ENCODE data around the gene HLA-DRA. TPM values are rescaled to one million over a fixed set of nuclear protein-coding genes. Genes with fewer than 3 reads are reported as not detected.
"Not testable (repeated sequence)": the region's sequence is repeated elsewhere in the genome, so short reads cannot be mapped to it uniquely, and the experiment has no call there.

The HLA-DRA gene
- total RNA-seq, 1 experiment from 2014 or later: not detected

DNA sequence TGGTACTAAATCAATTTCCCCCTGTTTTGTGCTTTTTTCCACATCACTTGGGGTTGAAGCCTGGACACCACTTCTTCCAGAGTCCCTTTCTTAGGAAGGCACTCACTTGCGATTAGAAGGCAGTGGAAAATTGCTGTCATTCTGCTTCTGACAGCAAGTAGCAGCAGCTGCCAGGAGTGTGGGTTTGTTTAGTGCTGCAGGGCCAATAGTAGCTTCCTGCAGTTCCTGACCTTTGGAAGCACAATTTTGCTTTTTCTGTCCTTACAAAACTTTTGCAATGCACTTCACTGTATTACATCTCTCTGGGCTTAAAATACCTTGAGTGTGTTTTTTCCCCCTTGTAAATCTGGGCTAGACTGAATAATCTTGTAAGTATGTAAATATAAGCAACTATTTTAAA is 12.5 kb upstream of the HLA-DRA start:
- in situ Hi-C loops (cut with HindIII; ENCODE audit: low pct_unique_long_range_greater_than_20kb, low sequenced_read_pairs): no loop called here
- no peak for DNase-seq (ENCODE audit: low read depth)

DNA sequence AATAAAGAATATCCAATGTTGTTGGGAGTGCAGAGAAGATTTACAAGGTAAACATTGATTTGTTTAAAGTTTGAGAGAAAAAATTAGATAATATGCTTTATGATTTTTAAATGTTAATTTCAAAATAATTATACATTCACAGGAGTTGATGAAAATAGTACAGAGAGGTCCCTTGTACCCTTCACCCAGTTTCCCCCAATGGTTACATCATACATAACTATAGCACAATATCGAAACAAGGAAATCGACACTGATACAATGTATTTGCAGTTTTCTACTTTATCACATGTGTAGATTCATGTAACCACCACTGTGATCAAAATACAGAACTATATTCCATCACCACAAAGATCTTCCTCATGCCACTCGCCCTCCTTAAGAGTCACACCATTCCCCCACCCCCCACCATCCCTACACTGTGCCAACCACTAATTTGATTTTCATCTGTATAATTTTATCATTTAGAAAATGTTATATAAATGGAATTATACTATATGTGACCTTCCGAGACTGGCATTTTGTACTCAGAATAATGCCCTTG is 11.7 kb upstream of the HLA-DRA start:
- in situ Hi-C loops (cut with HindIII; ENCODE audit: low pct_unique_long_range_greater_than_20kb, low sequenced_read_pairs): no loop called here
- no peak for DNase-seq (ENCODE audit: low read depth)

DNA sequence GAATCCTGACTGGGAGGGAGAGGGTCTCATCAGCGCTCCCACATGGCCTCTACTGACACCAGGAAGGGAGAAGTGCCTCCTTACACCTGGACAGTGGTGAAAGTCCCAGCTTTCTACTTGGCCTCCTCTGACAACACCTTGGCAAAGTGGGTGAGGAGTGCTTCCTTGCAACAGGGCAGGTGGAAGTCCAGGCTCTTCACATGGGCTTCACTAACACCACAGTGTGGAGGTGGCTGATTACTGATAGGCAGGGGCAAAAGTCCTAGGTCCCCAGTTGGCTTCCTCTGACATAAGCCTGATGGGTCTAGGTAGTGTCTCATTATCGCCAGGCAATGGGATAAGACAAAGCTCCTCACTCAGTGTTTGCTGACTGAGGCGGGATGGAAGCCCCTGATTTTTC is 9.5 kb upstream of the HLA-DRA start:
- DNase-seq (ENCODE audit: low read depth): no peak
- in situ Hi-C loops (cut with HindIII; ENCODE audit: low pct_unique_long_range_greater_than_20kb, low sequenced_read_pairs): no loop called here

DNA sequence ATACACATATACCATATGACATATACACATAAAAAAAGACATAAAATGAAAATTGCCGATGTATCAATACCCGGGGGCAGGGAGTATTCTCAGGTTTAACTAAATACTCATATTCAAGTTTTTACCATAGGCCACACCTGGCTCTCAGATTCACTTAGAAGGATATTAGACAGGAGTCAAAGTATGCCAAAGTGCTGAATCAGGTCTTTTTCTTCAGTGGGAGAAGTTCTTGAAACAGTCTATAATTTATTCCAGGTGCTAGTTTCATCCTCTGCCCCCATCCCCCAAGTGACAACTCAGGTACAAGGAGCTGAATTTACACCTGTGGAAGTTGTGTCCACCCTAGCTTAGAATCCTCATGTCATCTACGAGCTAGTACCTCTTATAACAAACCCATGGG is 8.5 kb upstream of the HLA-DRA start:
- in situ Hi-C loops (cut with HindIII; ENCODE audit: low pct_unique_long_range_greater_than_20kb, low sequenced_read_pairs): no loop called here
- DNase-seq (ENCODE audit: low read depth): no peak

DNA sequence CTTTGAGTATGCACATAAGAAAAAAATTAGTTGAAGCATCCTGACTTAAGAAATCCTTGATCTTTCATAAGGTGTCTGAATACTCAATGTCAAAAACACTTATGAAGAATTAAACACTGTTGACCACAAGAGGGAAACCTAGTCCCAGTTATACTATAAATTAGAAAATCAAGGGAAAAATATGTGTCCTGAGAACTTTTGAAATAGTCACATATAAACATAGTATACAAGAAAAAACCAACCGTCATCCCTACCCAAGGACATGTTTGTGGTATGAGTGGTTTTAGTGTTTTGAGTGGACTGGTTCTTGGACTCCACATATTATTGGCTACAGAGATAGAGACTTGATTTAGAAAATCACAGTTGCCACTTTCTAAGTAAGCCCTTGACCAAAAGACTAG is 7.6 kb upstream of the HLA-DRA start:
- in situ Hi-C loops (cut with HindIII; ENCODE audit: low pct_unique_long_range_greater_than_20kb, low sequenced_read_pairs): no loop called here
- peak; percentile 22 for DNase-seq (ENCODE audit: low read depth)

DNA sequence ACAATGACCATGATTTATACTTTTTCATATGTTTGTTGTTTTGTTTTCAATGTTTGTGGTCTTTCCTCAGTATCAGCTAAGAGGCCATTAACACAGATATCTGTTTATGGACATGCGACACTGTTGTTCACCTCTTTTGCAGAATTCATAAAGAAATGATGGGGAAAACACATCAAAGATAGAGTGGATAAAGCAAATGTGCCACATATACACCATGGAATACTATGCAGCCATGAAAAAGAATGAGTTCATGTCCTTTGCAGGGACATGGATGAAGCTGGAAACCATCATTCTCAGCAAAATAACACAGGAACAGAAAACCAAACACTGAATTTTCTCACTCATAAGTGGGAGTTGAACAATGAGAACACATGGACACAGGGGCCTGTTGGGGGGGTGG is 5.7 kb upstream of the HLA-DRA start:
- DNase-seq (ENCODE audit: low read depth); in situ Hi-C loops (cut with HindIII; ENCODE audit: low pct_unique_long_range_greater_than_20kb, low sequenced_read_pairs): not testable (repeated sequence)

DNA sequence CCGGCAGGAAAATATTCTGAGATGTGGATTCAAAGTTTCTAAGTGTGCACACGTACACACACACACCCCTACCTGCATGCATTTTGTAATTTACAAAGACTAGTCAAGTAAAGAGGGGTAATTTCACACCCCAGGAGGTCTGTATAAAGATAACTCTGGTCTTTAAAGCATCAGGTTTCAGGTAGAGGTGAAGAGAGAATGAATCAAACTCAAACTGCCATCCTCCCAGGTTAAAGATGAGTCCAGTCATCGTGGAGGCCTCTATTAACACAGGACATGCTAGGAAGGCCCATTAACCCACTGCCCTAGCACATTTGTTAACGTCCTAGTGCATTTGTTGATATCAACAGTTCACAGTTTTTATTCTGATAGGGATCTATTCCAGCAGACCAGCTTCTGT is 3.5 kb upstream of the HLA-DRA start:
- in situ Hi-C loops (cut with HindIII; ENCODE audit: low pct_unique_long_range_greater_than_20kb, low sequenced_read_pairs): no loop called here
- DNase-seq (ENCODE audit: low read depth): no peak

DNA sequence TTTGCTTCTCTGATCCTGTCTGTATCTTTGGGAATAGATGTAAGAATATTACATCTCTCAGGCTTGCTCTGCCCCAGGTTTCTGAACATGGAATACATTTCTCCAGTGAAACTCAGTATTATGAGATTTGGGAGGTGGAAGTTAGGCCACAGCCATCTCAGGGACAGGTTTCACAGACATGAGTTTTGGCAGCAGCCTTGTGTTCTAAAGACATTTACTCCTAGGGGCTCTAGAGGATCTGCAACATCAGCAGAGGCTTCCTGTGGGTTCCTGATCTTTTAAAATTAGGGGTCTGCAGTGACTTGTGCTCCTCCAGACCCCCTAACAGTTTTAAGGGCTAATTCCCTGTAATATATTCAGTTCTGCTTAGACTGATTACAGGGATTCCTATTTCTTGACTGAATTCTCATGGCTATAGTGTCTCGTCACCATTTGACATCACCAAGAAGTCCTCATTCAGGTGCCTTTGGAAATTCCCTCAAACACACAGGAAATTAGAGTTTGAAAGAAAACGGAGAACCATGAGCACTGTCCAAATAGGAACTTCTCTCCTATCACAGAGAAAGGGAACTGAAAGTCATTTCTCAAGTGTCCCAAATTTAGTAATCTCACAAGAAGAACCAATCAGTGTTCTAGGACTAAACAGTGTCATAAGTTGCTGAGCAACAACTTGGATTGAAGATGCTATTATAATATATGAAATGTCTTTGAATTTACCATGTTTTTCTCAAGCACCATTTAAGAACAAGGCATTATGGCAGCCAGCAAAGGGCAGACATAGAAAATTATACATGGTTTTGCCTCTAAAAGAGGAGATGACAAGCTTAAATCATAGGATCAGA is 2.5 kb upstream of the HLA-DRA start:
- no peak for DNase-seq (ENCODE audit: low read depth)
- in situ Hi-C loops (cut with HindIII; ENCODE audit: low pct_unique_long_range_greater_than_20kb, low sequenced_read_pairs): no loop called here

DNA sequence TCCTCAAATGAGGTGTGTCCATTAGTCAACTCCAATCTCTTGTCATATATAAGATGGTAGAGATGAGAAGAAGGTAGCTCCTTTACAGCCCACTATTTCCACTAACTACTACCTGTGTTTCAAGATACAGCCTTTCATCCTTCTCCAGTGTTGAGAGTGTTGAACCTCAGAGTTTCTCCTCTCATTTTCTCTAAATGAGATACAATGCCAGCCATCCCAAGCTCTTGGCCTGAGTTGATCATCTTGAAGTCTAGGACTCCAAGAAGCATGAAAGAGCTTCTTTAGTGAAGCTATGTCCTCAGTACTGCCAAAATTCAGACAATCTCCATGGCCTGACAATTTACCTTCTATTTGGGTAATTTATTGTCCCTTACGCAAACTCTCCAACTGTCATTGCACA is 548 bp upstream of the HLA-DRA start:
- DNase-seq (ENCODE audit: low read depth): no peak
- in situ Hi-C loops (cut with HindIII; ENCODE audit: low pct_unique_long_range_greater_than_20kb, low sequenced_read_pairs): no loop called here

DNA sequence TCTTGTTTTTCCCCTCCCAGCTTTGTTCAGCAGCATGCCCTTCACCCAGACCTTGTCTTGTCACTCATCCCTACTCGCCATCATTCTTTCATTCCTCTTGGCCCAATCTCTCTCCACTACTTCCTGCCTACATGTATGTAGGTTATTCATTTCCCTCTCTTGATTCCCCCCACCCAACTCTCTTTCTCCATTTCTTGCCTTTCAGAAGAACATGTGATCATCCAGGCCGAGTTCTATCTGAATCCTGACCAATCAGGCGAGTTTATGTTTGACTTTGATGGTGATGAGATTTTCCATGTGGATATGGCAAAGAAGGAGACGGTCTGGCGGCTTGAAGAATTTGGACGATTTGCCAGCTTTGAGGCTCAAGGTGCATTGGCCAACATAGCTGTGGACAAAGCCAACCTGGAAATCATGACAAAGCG is 2.6 kb downstream of the HLA-DRA start:
- in situ Hi-C loops (cut with HindIII; ENCODE audit: low pct_unique_long_range_greater_than_20kb, low sequenced_read_pairs): no loop called here
- no peak for DNase-seq (ENCODE audit: low read depth)

DNA sequence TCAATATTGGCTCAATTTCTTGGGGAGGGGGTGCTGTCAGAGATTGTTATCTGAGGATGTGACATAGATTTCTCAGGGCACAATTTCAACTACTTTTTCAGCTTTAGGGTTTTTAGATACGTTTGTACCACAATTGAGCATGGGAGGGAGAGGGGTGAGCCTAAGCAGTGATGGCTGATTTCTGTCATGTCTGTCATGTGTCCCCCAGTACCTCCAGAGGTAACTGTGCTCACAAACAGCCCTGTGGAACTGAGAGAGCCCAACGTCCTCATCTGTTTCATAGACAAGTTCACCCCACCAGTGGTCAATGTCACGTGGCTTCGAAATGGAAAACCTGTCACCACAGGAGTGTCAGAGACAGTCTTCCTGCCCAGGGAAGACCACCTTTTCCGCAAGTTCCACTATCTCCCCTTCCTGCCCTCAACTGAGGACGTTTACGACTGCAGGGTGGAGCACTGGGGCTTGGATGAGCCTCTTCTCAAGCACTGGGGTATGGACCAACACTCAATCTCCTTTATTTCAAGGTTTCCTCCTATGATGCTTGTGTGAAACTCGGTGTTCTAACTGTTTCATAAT is 3.4 kb downstream of the HLA-DRA start:
- in situ Hi-C loops (cut with HindIII; ENCODE audit: low pct_unique_long_range_greater_than_20kb, low sequenced_read_pairs): no loop called here
- DNase-seq (ENCODE audit: low read depth): no peak

DNA sequence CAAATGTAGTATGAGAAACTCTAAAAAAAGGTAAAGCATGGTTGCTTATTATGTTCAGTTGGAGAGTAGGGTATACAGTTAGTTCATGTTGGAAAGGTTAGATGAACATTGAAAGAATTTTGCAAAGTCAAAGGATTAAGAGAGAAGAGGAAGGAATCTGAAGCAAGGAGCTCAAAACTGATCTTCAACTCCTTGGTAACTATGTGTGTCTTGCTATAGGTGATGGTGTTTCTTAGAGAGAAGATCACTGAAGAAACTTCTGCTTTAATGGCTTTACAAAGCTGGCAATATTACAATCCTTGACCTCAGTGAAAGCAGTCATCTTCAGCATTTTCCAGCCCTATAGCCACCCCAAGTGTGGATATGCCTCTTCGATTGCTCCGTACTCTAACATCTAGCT is 4.7 kb downstream of the HLA-DRA start:
- in situ Hi-C loops (cut with HindIII; ENCODE audit: low pct_unique_long_range_greater_than_20kb, low sequenced_read_pairs): no loop called here
- no peak for DNase-seq (ENCODE audit: low read depth)

DNA sequence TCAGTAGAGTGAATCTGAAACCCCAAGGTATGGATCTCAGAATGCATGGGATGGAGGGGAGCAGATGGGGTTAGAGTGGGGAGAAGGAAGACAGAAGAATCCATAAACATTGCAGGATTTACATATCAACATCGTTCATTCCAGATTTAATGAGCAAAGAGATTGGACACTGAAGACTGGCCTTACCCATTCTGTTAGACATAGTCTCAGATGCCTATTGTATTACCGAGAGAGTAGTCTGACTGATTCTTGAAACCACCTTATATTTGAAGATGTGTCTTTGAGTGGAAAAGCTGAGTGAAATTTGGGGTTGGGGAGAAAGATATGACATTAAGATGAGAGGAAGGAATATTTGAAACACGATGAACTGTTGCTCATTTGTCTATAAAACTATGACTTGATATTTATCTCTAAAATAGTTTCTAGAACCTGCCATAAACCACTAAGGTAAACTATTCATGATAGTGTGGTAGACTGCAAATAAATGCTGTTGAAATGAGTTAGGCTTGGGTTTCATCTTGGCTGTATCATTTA is 5.7 kb downstream of the HLA-DRA start:
- DNase-seq (ENCODE audit: low read depth): no peak
- in situ Hi-C loops (cut with HindIII; ENCODE audit: low pct_unique_long_range_greater_than_20kb, low sequenced_read_pairs): no loop called here

DNA sequence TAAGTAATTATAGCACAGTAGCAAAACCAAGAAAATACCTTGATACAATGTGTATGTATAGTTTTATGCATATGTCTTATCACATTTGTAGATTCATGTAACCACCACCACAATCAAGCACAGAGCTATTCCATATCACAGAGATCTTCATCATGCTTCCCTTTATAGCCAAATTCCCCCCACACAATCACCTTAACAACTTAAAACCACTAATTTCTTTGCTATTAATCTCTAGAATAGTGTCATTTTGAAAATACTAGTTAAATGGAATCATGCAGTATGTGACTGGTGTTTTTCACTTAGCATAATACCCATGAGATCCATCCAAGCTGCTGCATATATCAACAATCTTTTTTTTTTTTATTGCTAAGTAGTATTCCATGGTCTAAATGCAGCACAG is 8.2 kb downstream of the HLA-DRA start:
- in situ Hi-C loops (cut with HindIII; ENCODE audit: low pct_unique_long_range_greater_than_20kb, low sequenced_read_pairs): no loop called here
- DNase-seq (ENCODE audit: low read depth): no peak

DNA sequence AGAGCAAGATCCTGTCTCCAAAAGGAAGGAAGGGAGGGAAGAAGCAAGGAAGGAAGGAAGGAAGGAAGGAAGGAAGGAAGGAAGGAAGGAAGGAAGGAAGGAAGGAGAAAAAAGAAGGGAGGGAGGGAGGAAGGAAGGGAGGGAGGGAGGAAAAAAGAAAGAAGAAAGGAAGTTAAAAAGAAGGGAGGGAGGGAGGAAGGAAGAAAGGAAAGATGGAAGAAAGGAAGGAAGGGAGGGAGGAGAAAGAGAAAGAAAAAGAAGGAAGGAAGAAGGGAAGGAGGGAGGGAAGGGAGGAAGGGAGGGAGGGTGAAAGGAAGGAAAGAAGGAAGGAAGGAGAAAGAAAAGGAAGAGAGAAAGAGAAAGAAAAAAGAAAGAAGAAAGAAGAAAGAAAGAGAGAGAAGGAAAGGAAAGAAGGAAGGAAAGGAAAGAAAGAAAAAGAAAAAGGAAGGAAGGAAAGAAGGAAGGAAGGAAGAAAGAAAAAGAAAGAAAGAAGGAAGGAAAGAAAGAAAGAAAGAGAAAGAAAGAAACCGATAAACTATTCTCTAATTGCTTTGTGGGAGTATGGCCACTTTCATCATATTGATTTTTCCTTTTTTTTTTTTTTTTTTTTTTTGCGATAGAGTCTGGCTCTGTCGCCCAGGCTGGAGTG is 9.5 kb downstream of the HLA-DRA start:
- in situ Hi-C loops (cut with HindIII; ENCODE audit: low pct_unique_long_range_greater_than_20kb, low sequenced_read_pairs): no loop called here
- DNase-seq (ENCODE audit: low read depth): no peak

DNA sequence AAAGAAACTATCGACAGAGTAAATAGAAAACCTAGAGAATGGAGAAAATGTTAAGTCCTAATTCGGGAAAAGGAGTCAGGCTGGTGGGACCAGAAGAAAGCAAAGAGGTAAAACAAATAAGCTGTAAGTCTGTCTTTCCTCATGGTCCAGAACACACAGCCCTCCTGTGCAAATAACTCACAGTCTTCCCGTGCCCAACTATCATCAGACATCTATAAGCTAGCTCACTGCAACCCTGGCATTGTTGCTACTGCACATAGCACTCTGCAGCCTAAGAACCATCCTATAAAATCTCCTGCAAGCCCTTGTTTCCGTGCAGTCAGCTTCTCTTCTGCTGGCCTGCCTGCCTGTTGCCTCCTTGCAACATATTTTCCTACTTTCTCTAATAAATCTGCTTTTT is 17.4 kb downstream of the HLA-DRA start:
- in situ Hi-C loops (cut with HindIII; ENCODE audit: low pct_unique_long_range_greater_than_20kb, low sequenced_read_pairs): no loop called here
- no peak for DNase-seq (ENCODE audit: low read depth)

DNA sequence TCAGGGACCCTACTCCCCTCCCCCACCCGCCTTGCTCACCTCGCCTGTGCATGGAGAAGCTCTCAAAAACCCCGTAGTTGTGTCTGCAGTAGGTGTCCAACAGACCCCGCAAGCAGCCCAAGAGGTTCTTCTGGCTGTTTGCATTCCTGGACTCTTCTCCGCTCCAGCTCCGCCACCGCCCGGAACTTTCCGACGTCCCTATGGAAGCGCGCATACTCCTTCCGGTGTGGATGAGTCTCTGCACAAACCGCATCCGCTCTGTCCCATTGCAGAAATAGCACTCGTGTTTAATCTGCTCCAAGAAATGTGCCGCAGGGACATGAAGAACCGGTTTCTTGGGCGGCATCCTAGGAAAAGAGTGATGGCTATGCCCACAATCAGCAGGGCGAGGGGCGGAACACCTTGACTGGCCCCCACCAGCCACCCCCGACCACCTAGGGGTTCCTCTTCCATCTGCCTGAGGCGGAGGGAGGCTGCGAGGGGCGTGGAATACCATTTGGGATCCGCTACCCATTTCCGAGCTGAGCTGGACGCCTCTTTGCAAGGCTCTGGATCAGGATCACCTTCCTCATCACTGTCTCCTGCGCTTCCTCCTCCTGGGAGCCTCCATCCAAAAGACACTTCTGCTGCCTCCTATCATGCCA is 20.2 kb downstream of the HLA-DRA start:
- DNase-seq (ENCODE audit: low read depth): no peak
- in situ Hi-C loops (cut with HindIII; ENCODE audit: low pct_unique_long_range_greater_than_20kb, low sequenced_read_pairs): no loop called here

DNA sequence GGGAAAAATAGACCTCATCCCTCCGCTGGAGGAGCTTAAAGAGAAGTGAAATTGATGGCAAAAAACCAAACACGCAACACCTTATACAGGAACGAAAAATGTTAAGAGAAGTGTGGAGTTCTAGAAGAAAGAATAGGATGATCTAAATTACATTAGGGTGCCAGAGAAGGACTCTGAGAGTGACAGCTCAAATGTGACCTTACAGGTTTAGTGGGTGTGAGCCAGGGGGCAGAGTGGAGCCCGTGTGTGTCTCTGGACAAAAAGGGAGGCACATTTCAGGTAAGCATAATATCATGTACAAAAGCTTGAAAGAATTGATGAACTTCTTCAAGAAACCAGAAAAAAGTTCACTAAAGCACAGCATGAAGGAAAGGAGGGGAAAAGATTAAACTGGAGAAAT is 20.8 kb downstream of the HLA-DRA start:
- no peak for DNase-seq (ENCODE audit: low read depth)
- in situ Hi-C loops (cut with HindIII; ENCODE audit: low pct_unique_long_range_greater_than_20kb, low sequenced_read_pairs): no loop called here

DNA sequence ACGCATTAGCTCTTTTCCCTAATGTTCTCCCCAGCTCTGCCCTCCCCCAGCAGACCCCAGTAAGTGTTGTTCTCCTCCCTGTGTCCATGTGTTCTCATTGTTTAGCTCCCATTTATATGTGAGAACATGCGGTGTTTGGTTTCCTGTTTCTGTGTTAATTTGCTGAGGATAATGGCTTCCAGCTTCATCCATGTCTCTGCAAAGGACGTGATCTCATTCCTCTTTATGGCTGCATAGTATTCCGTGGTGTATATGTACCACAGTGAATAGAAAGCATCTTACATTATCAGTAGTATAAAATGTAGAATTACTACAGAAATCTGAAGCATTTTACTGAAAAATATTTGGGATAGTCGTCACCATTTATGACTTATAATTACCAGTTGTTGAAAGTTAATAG is 21.8 kb downstream of the HLA-DRA start:
- in situ Hi-C loops (cut with HindIII; ENCODE audit: low pct_unique_long_range_greater_than_20kb, low sequenced_read_pairs): no loop called here
- no peak for DNase-seq (ENCODE audit: low read depth)

All from Caki2 (cell line).